ENCODE measurements around the gene IGDCC3. TPM values are rescaled to one million over a fixed set of nuclear protein-coding genes. Genes with fewer than 3 reads are reported as not detected.
A peak's percentile ranks its signal among the peaks of the same experiment; 100 is the strongest.

IGDCC3 gene
- total RNA-seq (not detected), polyA plus RNA-seq (not detected)

GRCh38 chr15:65377976-65378366, at the start of gene IGDCC3:
Gene IGDCC3 (minus strand): TSS chr15:65378002. CDS start chr15:65377788, 214 bp downstream.
- CTCF ChIA-PET (ENCODE audit: partially characterized antibody), result interaction anchor here (2.3 kb wide), 1 partner anchor 58 kb away, joined by 9 read pairs; no protein-coding TSS in a partner anchor
- H3K9me3 ChIP-seq (ENCODE audit: control insufficient read depth in 1 of 2, low read length in 2 of 2), result no peaks in the 10 kb centered on the region
- Mint-ChIP-seq H3K27ac (peak within 1 kb of the TSS in 1 of 7 donors; percentile 43), H3K4me1 (peaks cover 8 to 24% (median 15%) of the 10 kb centered on the region in 4 donors), H3K4me3 (peak within 1 kb of the TSS; percentile 69 to 90 (median 80)), H3K36me3 (no peaks in the 10 kb centered on the region), H3K27me3 (peaks cover 44 to 48% of the 10 kb centered on the region in 2 donors), H3K9me3 (peaks cover 0 to 2% (median 0%) of the 10 kb centered on the region in 8 donors)
- POLR2A ChIA-PET (ENCODE audit: partially characterized antibody), result no interaction called here
- intact Hi-C loops (cut with micrococcal nuclease), result no loop called here
- no peak within 1 kb of the TSS for H3K27ac ChIP-seq (ENCODE audit: low read depth, low read length)
- H3K27me3 ChIP-seq (ENCODE audit: insufficient read depth, low read length), result peaks cover 28% of the 10 kb centered on the region
- no peaks in the 10 kb centered on the region for H3K36me3 ChIP-seq (ENCODE audit: insufficient read depth, low read length)
- H3K4me1 ChIP-seq (ENCODE audit: insufficient read depth, low read length), result peaks cover 6% of the 10 kb centered on the region
- no peak within 1 kb of the TSS for H3K4me3 ChIP-seq (ENCODE audit: low read length in 2 of 2)
- DNase-seq, result no peak

- Histone ChIP-seq H3K9me3 (ENCODE audit: control insufficient read depth in 1 of 2, low read length in 2 of 2) (no peaks in the 10 kb centered on the region), H3K4me3 (ENCODE audit: low read length in 2 of 2) (no peak overlapping the region), H3K36me3 (ENCODE audit: insufficient read depth, low read length) (no peaks in the 10 kb centered on the region), H3K27me3 (ENCODE audit: insufficient read depth, low read length) (peaks cover 4% of the 10 kb centered on the region), H3K4me1 (ENCODE audit: insufficient read depth, low read length) (peaks cover 9% of the 10 kb centered on the region), H3K27ac (ENCODE audit: low read depth, low read length) (no peak overlapping the region)
- ChIA-PET POLR2A (ENCODE audit: partially characterized antibody) (no interaction called here), CTCF (ENCODE audit: partially characterized antibody) (no interaction called here)
- peaks cover 26 to 32% of the 10 kb centered on the region in 2 donors for H3K27me3 Mint-ChIP-seq
- H3K4me3 Mint-ChIP-seq, result no peak overlapping the region
- H3K36me3 Mint-ChIP-seq, result peaks cover 0 to 4% of the 10 kb centered on the region in 2 donors
- H3K4me1 Mint-ChIP-seq, result peaks cover 11 to 20% (median 16%) of the 10 kb centered on the region in 4 donors
- intact Hi-C loops (cut with micrococcal nuclease), result no loop called here
- no peak overlapping the region for H3K27ac Mint-ChIP-seq
- no peak for DNase-seq
- peaks cover 0 to 4% (median 0%) of the 10 kb centered on the region in 8 donors for H3K9me3 Mint-ChIP-seq
Measured at GRCh38 chr15:65426216-65426853, 48.5 kb upstream of the IGDCC3 start.

GRCh38 chr15:65424683-65425082, 46.9 kb upstream of the IGDCC3 start:
- no peaks in the 10 kb centered on the region for H3K9me3 ChIP-seq (ENCODE audit: control insufficient read depth in 1 of 2, low read length in 2 of 2)
- intact Hi-C loops (cut with micrococcal nuclease), result no loop called here
- H3K27me3 Mint-ChIP-seq, result peaks cover 37 to 41% of the 10 kb centered on the region in 2 donors
- H3K4me3 ChIP-seq (ENCODE audit: low read length in 2 of 2), result no peak overlapping the region
- H3K27ac Mint-ChIP-seq, result no peak overlapping the region
- ChIA-PET POLR2A (ENCODE audit: partially characterized antibody) (no interaction called here), CTCF (ENCODE audit: partially characterized antibody) (no interaction called here)
- peaks cover 11 to 25% (median 16%) of the 10 kb centered on the region in 4 donors for H3K4me1 Mint-ChIP-seq
- H3K36me3 Mint-ChIP-seq, result peaks cover 0 to 4% of the 10 kb centered on the region in 2 donors
- peaks cover 9% of the 10 kb centered on the region for H3K4me1 ChIP-seq (ENCODE audit: insufficient read depth, low read length)
- DNase-seq, result no peak
- no peaks in the 10 kb centered on the region for H3K36me3 ChIP-seq (ENCODE audit: insufficient read depth, low read length)
- H3K4me3 Mint-ChIP-seq, result peak overlapping the region in 1 of 8 donors; percentile 54
- peaks cover 0 to 4% (median 0%) of the 10 kb centered on the region in 8 donors for H3K9me3 Mint-ChIP-seq
- H3K27ac ChIP-seq (ENCODE audit: low read depth, low read length), result no peak overlapping the region
- H3K27me3 ChIP-seq (ENCODE audit: insufficient read depth, low read length), result peaks cover 12% of the 10 kb centered on the region

GRCh38 chr15:65423976-65424679, 46.3 kb upstream of the IGDCC3 start:
- POLR2A ChIA-PET (ENCODE audit: partially characterized antibody), result no interaction called here
- H3K27ac ChIP-seq (ENCODE audit: low read depth, low read length), result no peak overlapping the region
- Mint-ChIP-seq H3K4me1 (peaks cover 11 to 25% (median 16%) of the 10 kb centered on the region in 4 donors), H3K27me3 (peaks cover 40 to 41% of the 10 kb centered on the region in 2 donors), H3K9me3 (peaks cover 0 to 4% (median 0%) of the 10 kb centered on the region in 8 donors), H3K4me3 (peak overlapping the region in 7 of 8 donors; percentile 13 to 91 (median 74)), H3K27ac (no peak overlapping the region), H3K36me3 (peaks cover 0 to 4% of the 10 kb centered on the region in 2 donors)
- no peak for DNase-seq
- H3K36me3 ChIP-seq (ENCODE audit: insufficient read depth, low read length), result no peaks in the 10 kb centered on the region
- H3K9me3 ChIP-seq (ENCODE audit: control insufficient read depth in 1 of 2, low read length in 2 of 2), result no peaks in the 10 kb centered on the region
- CTCF ChIA-PET (ENCODE audit: partially characterized antibody), result no interaction called here
- intact Hi-C loops (cut with micrococcal nuclease), result no loop called here
- peaks cover 9% of the 10 kb centered on the region for H3K4me1 ChIP-seq (ENCODE audit: insufficient read depth, low read length)
- peaks cover 12% of the 10 kb centered on the region for H3K27me3 ChIP-seq (ENCODE audit: insufficient read depth, low read length)
- H3K4me3 ChIP-seq (ENCODE audit: low read length in 2 of 2), result no peak overlapping the region

- Histone ChIP-seq H3K9me3 (ENCODE audit: control insufficient read depth in 1 of 2, low read length in 2 of 2) (no peaks in the 10 kb centered on the region), H3K27ac (ENCODE audit: low read depth, low read length) (no peak overlapping the region), H3K36me3 (ENCODE audit: insufficient read depth, low read length) (no peaks in the 10 kb centered on the region), H3K4me3 (ENCODE audit: low read length in 2 of 2) (no peak overlapping the region), H3K4me1 (ENCODE audit: insufficient read depth, low read length) (peaks cover 9% of the 10 kb centered on the region), H3K27me3 (ENCODE audit: insufficient read depth, low read length) (peaks cover 12% of the 10 kb centered on the region)
- Mint-ChIP-seq H3K9me3 (peaks cover 0 to 4% (median 0%) of the 10 kb centered on the region in 8 donors), H3K27me3 (peaks cover 46% of the 10 kb centered on the region in 2 donors), H3K4me1 (peaks cover 11 to 25% (median 16%) of the 10 kb centered on the region in 4 donors), H3K27ac (peak overlapping the region in 1 of 7 donors; percentile 31), H3K4me3 (peak overlapping the region; percentile 72 to 91 (median 80)), H3K36me3 (peaks cover 0 to 4% of the 10 kb centered on the region in 2 donors)
- intact Hi-C loops (cut with micrococcal nuclease), result no loop called here
- POLR2A ChIA-PET (ENCODE audit: partially characterized antibody), result no interaction called here
- CTCF ChIA-PET (ENCODE audit: partially characterized antibody), result no interaction called here
- no peak for DNase-seq
Measured at GRCh38 chr15:65423150-65423975, 45.6 kb upstream of the IGDCC3 start.

GRCh38 chr15:65421360-65422215, 43.8 kb upstream of the IGDCC3 start:
- ChIA-PET CTCF (ENCODE audit: partially characterized antibody) (interaction anchor here (1.4 to 1.8 kb wide), 3 partner anchors 19 to 103 kb away, joined by 3 to 10 read pairs (median 6); no protein-coding TSS in a partner anchor), POLR2A (ENCODE audit: partially characterized antibody) (interaction anchor here (0.6 kb wide), 1 partner anchor 146 kb away, joined by 4 read pairs; no protein-coding TSS in a partner anchor)
- peaks cover 46 to 57% of the 10 kb centered on the region in 2 donors for H3K27me3 Mint-ChIP-seq

More at GRCh38 chr15:65421360-65422215, 43.8 kb upstream of the IGDCC3 start:
- no peak overlapping the region for H3K4me3 ChIP-seq (ENCODE audit: low read length in 2 of 2)
- peaks cover 9% of the 10 kb centered on the region for H3K4me1 ChIP-seq (ENCODE audit: insufficient read depth, low read length)
- H3K4me3 Mint-ChIP-seq, result peak overlapping the region; percentile 71 to 87 (median 81)
- H3K27ac ChIP-seq (ENCODE audit: low read depth, low read length), result no peak overlapping the region
- no peak for DNase-seq
- intact Hi-C loops (cut with micrococcal nuclease), result no loop called here
- no peak overlapping the region for H3K27ac Mint-ChIP-seq
- no peaks in the 10 kb centered on the region for H3K9me3 ChIP-seq (ENCODE audit: control insufficient read depth in 1 of 2, low read length in 2 of 2)
- H3K27me3 ChIP-seq (ENCODE audit: insufficient read depth, low read length), result peaks cover 12% of the 10 kb centered on the region
- H3K9me3 Mint-ChIP-seq, result peaks cover 0 to 4% (median 0%) of the 10 kb centered on the region in 8 donors
- H3K36me3 Mint-ChIP-seq, result peaks cover 0 to 4% of the 10 kb centered on the region in 2 donors
- peaks cover 11 to 25% (median 16%) of the 10 kb centered on the region in 4 donors for H3K4me1 Mint-ChIP-seq
- H3K36me3 ChIP-seq (ENCODE audit: insufficient read depth, low read length), result no peaks in the 10 kb centered on the region

Data from CD4-positive, alpha-beta memory T cell (primary cell).